VCaP (cell line): ENCODE results near the gene KNSTRN.

Experiments
- H3K27ac ChIP-seq: fragments of 450-650 bp; 2 replicates; pipeline ENCODE4 v1.5.1; 2017
- CTCF ChIP-seq: fragments of 450-650 bp; conservative IDR thresholded peaks from 2 replicates; pipeline ENCODE4 v1.5.1; 2017; ENCODE audit warnings: mild to moderate bottlenecking, moderate library complexity

The KNSTRN gene

GRCh38 chr15:40346579-40347558 is 35.7 kb upstream of the KNSTRN start:
- H3K27ac ChIP-seq, result no peak overlapping the region
- TF ChIP-seq CTCF, result no peak

- TF ChIP-seq CTCF, result no peak
- no peak overlapping the region for H3K27ac ChIP-seq
Observed at GRCh38 chr15:40347559-40348473, 34.7 kb upstream of the KNSTRN start.

GRCh38 chr15:40348474-40348870 is 34.0 kb upstream of the KNSTRN start:
- TF ChIP-seq CTCF, result no peak

GRCh38 chr15:40349163-40349562 is 33.4 kb upstream of the KNSTRN start:
- no peak overlapping the region for H3K27ac ChIP-seq
- TF ChIP-seq CTCF, result no peak

More at GRCh38 chr15:40348474-40348870, 34.0 kb upstream of the KNSTRN start:
- H3K27ac ChIP-seq, result no peak overlapping the region

GRCh38 chr15:40352281-40352901 is 30.1 kb upstream of the KNSTRN start:
- TF ChIP-seq CTCF, result no peak

GRCh38 chr15:40353697-40354096 is 28.8 kb upstream of the KNSTRN start:
- TF ChIP-seq CTCF, result no peak
- H3K27ac ChIP-seq, result peak overlapping the region; percentile 8; the same call in 1 of the 2 replicates

More at GRCh38 chr15:40352281-40352901, 30.1 kb upstream of the KNSTRN start:
- H3K27ac ChIP-seq, result peak overlapping the region; percentile 8; the same call in 1 of the 2 replicates
